ENCODE measurements around the gene IGFALS.

The IGFALS gene

DNA sequence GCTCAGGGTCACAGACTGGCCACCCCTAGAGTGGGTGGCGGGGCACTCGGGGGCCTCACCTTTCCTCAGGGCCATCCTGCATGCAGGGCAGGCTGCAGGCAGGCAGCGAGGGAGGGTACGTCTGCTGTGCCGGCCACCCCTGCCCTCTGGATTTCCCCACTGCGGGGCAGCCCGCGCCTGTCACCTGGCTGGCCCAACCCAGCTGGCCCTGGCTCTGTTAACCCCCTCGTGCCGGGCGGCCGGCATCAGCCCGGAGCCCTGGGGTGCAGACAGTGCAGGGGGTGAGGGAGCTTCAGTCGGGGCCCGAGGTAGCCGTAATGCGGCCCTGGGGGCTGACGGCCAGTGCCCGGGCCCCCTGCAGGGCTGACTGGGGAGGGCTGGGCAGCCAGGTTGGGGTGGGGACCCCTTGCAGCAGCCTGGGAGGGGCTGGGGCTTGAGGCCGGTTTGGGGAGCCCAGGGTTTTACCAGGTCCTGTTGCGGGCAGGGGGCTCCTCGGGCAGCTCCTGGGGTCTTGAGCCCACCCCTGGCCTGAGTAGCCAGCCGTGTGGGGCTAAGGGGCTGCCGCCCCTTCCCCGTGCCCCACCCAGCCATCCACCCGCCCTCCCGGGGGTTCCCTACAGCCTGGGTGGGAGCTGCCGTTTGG is at the start of gene IGFALS:
Gene IGFALS (minus strand): TSS at position 128 of the 643 bp plus-strand sequence. CDS start 53 bp downstream, at position 75.
- no peak for DNase-seq (ENCODE audit: low spot score)

DNA sequence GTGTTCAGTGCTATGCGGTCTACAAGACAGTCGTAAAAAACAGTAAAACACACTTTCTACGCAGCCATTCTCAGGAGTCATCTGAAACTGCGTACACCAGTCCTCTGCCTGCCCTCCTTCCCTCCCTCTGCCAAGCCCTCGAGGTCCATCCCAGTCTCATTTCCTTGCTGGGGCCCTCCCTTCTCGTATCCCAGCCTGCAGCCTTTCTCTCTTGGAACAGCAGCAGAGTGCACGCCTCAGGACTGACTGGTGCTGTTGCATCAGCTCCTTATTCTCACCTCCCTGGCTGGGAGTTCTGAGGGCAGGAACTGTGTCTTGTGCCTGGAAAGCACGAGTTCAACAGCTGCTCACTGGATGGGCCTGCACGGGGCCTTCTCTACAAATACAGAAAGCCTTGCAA is 46.0 kb upstream of the IGFALS start:
- peak; percentile 12 for DNase-seq (ENCODE audit: low spot score)

DNA sequence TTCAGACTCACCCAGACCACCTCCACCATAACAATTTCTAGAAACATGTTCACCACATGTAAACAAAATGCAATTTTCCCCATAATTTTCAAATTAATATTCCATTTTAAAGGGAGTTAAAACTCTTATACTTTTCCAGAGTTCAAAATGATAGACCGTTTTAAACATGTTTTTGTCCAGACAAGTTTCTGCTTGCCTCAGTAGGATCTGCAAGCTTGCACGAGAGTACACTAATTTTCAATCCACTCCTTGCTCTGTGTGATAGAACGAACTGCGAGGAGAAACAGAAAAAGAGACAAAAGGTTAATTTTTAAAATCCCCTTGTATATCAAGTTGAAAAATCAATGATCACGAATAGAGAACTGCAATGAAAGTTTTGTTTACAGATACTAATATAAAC is 40.6 kb upstream of the IGFALS start:
- DNase-seq (ENCODE audit: low spot score) = no peak

DNA sequence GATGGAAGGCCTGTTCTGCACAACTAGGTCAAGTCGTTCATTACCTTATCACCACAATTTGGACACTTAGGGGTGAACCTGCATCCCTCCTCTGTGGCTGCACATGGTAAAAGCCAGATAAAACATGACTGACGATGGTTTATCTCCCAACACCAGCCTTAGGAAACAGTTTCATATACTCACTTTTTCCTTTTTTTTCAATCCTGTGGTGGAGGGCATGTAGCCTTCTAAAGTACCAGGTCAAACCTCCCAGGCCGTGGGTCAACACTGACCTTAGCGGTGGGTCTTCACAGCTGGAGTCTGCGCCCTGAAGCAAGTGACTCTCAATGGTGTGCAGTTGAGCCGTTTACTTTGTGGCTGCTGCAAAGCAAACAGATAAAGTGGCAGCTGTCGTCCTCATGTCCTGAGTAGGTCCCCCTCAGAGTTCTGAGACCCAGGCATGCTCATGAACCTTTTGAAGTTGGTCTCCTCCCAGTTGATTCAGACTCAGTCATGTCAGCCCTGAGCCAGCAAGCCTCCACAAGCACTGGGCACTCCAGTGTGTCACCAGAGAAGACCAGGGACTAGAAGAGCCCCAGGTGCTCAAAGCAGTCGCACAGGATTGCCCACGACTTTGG is 39.4 kb upstream of the IGFALS start:
- DNase-seq (ENCODE audit: low spot score) = no peak

DNA sequence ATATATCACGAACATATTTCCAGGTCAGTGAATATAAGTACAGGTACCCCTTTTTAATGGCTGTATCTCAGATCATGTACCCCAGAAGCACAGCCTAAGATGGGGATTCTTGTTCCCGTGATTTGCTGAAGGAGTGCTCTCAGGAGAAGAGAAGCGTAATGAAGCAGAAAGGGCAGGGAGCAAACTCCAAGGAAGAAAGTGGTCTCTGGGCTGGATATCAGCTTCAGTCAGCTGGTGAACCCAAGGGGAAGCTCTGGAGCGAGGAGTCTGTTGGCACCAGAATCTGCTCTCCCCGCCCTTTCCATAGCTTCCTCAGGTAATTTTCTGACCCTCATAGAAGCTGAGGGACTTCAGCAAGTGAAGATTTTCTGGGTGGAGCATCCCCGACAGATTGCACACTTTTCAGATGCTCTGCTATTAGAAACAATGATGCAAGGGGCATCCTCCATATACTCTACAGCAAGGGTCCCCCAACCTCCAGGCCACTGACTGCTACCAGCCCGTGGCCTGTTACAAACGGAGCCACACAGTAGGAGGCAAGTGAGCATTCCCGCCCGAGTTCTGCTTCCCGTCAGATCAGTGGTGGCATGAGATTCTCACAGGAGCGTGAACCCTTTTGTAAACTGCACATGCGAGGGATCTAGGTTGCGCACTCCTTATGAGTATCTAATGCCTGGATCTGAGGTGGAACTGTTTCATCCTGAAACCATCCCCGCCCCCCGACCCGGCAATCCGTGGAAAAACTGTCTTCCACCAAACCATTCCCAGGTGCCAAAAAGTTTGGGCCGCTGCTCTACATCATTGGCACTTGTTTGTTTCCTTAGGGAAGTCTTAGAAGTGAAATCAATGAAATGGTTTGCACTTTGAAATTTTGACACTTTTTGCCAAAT is 37.9 kb upstream of the IGFALS start:
- no peak for DNase-seq (ENCODE audit: low spot score)

DNA sequence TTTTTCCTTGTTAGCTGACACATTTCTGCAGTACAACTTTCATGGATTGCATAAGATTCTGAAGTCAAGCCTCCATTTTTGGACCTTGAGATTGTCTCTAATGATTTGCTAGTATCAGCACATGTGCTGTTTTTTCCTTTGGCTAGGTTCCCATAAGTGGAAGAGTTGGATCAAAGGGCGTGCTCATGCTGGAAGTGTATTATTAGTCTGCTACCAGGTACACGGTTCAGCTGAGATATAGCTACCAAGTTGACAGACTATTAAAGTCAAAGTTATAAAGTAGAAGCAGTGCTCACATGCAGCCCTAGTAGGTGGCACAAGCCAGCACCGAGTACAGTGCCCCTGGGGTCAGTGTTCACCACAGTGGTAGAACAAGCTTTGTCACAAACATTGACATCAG is 36.7 kb upstream of the IGFALS start:
- no peak for DNase-seq (ENCODE audit: low spot score)

DNA sequence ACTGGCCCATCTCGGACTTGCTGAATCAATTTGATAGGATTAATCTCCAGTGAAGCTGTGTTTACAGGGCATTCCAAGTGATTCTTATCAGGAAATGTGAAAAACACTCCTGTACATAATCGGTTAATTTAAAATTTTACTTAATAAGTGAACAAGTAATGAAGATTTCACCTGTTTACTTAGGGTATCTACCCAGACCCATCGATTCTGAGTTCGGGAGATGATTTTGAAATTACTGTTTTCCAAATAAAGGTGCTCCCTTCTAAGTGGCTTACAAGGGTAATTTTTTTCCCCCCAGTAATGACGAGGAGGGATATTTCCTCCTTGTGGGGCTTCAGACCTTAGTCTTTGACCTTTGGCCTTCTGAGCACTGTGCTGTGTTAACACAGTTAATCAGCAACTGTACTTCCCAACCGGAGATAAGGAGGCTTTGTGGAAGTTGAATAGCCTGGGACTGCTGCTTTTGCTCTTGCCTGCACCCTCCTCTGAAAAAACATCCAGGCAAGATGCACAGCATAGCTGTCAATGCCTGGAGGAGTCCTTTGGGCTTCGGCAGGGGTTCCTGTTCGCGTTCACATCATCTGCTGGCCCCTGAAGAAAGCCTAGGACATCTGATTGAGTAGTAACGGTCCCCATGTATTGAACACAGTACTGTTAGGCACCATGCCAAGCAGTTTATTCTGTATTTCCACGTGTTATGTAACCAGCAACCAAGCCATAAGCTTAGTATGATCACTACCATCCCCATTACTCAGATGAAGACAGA is 35.3 kb upstream of the IGFALS start:
- DNase-seq (ENCODE audit: low spot score) = peak; percentile 39

DNA sequence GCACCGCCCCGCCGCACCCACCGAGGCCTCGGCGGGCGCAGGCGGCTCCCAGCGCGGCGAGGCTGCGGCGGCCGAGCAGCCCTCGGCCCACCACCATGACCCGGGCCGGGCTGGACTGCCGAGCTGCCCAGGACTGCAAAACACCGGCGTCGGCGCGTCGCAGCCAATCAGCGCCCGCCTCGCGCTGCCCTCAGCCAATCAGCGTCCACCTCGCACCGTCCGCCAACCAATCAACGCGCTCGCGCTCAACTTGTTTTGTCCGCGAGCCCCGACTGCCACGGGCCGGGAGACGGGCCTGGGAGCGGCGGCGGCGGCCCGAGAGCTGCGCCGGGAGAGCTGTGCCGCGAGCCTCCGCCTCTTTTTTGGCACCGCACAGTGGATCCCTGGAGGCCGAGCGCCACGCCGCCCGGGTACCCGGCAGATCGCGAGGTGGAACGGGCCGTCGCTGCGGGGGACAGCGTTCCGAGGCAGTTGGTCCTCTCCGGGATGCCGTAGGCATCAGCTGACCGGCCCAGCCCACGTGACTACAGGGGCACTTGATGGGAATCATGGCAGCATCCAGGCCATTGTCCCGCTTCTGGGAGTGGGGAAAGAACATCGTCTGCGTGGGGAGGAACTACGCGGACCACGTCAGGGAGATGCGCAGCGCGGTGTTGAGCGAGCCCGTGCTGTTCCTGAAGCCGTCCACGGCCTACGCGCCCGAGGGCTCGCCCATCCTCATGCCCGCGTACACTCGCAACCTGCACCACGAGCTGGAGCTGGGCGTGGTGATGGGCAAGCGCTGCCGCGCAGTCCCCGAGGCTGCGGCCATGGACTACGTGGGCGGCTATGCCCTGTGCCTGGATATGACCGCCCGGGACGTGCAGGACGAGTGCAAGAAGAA is 33.4 kb upstream of the IGFALS start, which contains the start of the genes FAHD1 and HAGH:
Gene FAHD1 (plus strand): TSS at position 516 of the 883 bp plus-strand sequence. CDS start 33 bp downstream, at position 549.
Gene HAGH (minus strand): TSS at position 135 of the 883 bp plus-strand sequence. CDS start 38 bp downstream, at position 97.
- peak; percentile 95 for DNase-seq (ENCODE audit: low spot score)

DNA sequence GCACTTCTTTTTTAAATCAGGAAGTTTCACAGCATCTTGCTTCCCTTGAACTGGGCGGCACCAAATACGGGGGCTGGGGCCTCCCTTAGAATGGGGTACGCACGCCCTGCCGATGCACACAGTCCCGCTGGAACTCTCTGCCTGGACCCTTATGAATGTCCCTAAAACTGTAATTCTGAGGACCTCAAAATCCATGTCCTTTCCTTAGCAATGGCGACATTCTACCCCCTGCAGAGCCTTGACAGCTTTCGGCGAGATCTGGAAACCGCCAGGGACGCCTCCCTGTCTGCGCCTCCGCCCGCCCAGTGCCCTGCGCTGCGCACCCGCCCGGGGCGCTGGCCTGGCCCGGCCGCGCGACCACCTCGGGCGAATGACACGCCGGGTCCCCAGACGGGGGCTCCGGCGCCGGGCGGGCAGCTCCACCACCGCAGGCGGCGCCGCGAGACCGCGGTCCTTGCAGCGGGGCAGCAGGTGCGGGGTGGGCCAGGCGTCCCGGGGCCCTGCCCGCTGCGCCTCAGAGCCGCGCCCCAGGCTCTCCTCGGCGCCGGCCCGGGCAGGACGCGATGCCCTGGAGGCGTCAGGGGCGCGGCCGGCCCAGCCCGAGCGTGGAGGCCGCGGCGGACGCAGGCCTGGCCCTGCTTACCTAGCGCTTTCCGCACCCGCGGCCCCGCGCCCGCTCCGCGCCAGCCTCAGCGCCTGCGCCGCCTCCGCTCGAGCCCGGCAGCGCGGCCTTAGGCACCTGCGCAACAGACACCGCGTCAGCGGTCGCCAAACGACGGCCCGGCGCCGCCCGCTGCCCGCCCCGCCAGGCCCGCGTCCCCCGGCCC is 32.6 kb upstream of the IGFALS start:
- DNase-seq (ENCODE audit: low spot score) = peak; percentile 79

DNA sequence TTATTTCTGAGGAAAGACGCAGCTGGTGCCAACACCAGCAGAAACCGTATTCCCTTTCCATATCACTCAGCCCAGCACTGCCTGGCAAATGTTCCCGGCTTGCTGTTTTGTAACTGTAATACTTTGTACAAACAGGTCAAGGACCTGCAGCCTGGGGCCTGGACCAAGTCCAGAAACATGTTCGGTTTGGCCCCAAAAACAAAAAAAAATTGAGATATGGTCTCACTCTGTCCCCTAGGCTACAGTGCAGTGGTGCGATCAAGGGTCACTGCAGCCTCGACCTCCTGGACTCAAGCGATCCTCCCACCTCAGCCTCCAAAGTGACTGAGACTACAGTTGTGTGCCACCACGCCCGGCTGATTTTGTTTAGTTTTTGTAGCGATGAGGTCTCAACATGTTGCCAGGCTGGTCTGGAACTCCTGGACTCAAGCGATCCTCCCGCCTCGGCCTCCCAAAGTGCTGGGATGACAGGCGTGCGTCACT is 31.9 kb upstream of the IGFALS start:
- DNase-seq (ENCODE audit: low spot score) = no peak

DNA sequence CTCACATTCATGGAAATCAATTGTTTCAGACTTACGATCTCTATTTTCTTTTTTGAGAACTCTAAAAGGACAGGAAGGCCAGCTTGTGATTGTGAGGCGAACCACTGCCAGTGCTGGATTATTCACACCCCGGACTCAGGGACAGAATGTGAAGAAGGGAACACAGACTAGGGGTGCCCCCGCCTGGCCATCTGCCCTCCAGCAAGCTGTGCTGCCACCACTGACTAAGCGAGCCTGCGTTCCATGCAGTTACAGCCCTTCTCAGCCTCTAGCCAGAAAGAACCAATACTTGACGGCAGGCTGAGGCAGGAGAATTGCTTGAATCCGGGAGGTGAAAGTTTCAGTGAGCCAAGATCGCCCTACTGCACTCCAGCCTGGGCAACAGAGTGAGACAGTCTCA is 30.3 kb upstream of the IGFALS start:
- peak; percentile 76 for DNase-seq (ENCODE audit: low spot score)

DNA sequence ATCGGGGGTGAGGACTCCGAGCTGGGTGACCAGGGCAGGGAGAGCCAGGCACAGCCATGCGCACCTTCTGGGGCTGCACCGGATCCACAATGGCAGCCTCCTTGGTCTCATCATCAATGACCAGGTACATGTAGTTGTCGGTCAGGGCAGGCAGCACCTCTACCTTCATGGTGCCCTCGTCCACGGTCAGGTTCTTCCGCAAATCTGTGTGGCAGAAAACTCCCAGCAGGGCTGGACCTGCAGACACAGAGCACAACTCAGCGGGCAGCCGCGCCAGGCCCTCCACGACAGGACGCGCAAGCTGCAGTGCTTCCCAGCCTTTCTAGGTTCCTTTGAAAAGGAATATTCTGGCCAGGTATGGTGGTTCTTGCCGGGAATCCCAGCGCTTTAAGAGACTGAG is 29.3 kb upstream of the IGFALS start:
- DNase-seq (ENCODE audit: low spot score) = no peak

DNA sequence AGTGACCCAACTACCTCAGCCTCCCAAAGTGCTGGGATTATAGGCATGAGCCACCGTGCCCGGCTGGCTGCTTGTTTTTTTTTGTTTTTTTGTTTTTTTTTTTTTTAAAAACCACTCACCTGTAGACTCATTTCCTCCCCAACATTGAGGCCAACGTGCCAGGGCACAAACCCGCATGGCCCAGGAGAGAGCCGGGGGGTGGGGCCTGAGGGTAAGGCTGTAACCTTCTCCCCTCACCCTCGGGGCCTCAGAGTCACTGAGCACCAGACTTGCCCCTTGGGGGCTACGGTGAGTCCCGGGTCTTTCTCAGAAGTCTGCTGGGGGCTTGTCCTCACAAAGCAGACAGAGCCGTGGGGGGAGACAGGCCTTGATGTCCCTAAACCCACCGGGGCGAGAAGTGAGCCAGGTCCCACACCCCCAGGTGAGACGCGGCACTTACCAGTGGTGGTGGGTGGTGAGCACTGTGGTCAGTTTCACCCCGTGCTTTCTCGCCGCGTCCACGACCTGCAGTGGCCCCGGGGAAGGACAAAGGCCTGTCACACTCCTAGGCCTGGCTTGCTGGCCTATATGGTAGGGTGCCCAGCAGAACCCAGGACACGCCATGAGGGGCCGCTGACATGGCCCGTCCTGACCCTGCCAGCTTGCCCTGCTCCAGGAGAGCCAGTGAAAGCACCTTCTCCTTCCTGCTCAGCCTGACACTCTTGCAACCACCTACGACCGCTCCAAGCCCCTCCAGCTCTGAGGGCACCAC is 28.5 kb upstream of the IGFALS start:
- DNase-seq (ENCODE audit: low spot score) = peak; percentile 26

DNA sequence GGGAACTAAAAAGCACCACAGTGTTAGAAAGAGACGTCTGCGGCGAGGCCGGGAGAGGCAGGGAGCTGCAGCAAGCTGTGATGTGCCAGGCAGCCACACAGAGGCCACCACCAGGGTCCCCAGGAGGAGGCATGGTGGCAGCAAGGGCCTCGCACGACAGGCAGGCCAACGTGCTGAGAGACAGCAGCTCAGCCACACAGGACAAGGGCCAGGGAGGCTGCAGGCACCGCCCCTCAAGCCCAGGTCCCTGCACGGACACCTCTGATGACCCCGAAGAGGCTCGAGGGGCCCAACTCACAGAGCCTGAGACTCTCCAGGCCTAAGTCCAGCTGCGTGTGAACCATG is 27.4 kb upstream of the IGFALS start:
- DNase-seq (ENCODE audit: low spot score) = no peak

DNA sequence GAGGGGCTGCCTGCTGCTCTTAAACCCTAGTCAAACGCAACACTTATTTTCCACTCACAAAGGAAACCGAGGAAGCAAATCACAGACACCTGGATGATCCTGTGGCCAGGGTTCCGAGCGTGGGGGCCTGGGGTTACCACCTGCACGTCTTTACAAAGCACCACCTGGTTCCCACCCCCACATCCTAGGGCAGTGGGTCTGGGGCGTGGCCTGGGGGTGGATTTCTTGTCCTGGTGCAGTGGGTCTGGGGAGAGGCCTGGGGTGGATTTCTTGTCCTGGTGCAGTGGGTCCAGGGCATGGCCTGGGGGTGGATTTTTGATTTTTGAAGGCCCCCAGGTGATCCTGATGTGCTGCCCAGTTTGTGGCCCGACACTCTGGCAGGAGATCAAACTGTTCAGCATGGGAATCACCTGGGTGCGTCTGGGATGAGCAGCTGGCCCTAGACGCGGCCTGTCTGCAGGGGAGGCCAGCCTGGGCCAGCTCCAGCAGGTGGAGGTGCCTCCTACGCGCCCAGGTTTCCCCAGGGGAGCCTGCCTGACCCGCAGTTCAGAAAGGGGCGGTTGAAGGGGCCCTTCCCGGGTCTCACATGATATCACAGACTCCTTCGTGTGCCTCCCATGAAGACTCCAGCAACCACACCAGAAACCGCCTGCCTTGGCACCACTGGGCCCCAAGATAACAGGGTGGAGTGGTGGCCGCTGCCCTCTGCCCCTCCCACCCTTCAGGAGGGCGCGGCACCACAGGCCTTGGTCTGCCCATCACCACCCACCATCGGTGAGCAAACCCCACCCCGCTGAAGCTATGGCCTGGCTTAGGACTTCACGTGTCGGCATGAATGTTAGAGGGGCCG is 26.8 kb upstream of the IGFALS start:
- DNase-seq (ENCODE audit: low spot score) = no peak

DNA sequence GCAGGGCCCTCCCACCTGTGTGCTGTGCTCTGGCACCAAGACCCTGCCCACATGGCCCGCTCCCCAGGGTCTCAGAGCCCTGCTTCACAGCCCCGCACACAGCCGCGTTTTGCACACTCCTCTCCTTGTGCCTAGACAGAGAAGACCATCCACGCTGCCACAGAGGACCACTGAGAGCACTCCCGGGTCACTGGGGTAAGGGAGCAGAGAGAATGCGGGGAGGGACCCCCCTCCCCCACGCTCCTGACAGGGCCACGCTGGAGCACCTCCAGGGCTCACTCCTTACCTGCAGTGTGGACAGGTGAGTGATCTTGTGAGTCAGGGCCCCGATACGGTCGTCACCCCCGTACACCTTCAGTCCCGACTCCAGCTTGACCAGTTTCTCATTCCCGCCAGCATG is 26.1 kb upstream of the IGFALS start:
- no peak for DNase-seq (ENCODE audit: low spot score)

DNA sequence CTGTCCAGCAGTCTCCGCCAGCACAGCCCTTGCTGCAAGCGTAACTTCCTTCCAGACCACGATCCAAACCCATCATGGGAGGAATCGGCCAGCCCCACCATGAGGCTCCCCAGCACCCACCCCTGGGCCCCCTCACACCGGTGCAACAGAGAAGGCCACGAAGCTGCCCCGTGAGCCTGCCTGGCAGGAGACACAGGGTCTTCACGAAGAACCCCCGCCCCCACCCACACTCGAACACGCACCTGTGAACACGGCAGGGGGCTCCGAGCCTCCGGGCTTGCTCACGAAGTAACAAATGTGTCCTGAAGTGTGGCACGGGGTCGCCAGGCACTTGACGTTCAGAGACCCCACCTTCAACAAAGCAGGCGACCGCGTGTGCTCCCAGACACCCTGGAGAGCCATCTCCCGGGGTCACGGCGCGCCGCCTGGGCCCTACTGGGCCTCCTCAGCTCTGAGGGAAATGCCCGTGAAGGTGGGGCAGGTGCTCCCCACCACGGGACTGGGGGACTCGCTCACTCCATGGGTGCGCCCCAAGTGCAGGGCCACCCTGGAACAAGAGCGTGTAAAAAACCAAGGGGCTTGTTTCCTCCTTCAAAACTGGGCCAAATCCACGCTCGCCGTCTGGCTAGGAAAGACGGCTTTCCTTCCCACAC is 25.5 kb upstream of the IGFALS start:
- DNase-seq (ENCODE audit: low spot score) = no peak
